Measurements from ENCODE around the gene MCTP1.
A peak's percentile ranks its signal among the peaks of the same experiment; 100 is the strongest.
"Not testable (repeated sequence)": the region's sequence is repeated elsewhere in the genome, so short reads cannot be mapped to it uniquely, and the experiment has no call there.

MCTP1 gene

DNA sequence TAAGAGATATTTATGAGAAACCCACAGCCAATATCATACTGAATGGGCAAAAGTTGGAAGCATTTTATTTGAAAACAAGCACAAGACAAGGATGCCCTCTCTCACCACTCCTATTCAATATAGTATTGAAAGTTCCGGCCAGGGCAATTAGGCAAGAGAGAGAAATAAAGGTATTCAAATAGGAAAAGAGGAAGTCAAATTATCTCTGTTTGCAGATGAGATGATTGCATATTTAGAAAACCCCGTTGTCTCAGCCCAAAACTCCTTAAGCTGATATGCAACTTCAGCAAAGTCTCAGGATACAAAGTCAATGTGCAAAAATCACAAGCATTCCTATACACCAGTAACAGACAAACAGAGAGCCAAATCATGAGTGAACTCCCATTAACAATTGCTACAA lies 325.6 kb downstream of the MCTP1 start:
- not testable (repeated sequence) for DNase-seq (ENCODE audit: low read depth)

DNA sequence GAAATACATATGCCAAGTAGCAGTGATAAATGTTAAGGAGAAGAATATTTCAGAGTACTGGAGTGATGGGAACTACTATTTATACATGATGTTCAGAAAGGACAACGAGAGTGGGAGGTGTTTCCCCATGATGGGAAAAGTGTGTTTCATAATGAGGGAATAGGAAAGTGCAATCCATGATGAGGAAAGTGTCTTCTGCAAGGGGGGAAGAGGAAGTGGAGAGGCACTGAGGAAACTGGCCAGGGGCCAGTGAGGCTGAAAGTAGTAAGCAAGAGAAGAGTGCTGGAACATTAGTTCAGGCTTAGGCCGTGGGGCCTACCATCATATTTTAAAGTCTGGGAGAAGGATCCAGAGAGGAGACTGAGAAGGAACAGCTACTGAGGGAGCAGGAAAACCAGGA lies 339.2 kb downstream of the MCTP1 start:
- DNase-seq (ENCODE audit: low read depth): no peak

DNA sequence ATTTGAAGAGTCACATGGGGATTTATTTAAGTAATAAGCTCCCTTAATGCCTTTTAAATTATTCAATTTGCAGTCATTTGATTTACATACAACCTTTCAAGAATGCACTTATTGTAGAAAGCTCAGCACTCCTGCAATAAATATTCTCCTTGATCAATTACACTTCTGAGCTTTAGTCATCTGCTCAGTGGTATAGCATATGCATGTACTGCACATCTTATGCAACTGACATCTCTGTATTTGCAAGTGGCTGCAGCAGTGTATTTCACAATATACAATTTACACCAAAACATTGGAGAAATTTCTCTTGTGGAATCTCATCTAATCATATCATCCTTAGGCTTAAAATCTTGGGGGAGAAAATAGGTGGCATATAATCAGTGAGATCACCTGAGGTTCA lies 340.7 kb downstream of the MCTP1 start:
- DNase-seq (ENCODE audit: low read depth): no peak

DNA sequence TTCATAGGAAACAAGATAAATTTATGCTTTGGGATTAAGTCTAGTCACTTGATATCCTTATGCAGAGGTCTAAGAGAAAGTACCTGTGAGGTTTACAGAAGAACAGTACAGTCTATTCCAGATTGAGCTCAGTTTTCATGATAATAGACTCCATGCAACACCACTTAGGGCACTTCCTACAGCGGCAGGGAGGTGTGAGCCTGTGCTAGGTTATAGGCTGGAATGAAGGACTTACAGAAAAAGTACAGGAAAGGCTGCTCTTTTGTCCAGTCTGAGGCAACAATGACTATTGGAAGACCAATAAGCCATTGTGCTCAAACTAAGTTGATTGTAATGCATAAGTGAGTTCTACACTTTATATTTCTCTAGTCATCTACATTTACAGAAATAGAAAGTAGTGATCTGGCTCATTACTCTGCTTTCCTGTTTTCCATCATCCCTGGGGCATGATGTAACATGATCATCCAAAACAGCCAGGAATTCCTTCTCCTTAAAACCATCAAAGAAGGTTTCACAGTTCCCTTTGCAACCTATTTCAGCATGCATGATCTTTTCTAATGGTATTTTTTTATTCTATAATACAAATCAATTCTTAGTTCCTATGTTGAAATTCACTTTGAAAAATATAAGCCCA lies 343.7 kb downstream of the MCTP1 start:
- DNase-seq (ENCODE audit: low read depth): no peak

DNA sequence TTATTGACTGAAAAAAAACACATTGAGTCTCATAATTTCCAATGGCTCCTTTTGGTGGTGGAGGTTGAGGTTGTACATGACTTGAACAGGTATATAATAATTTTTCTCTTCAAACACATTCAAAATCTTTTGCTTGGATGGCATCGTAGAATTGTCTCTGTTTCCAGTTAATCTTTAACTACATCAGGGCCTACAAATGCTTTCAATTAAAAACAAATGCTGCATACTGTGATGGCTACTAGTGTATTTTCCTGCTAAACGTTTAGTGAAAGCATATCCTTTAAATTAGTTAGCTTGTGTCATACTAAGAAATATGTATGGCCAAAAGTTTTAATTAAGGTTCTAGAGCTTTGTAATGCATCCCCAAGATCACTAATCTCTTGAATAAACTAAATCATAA lies 352.6 kb downstream of the MCTP1 start:
- DNase-seq (ENCODE audit: low read depth): no peak

DNA sequence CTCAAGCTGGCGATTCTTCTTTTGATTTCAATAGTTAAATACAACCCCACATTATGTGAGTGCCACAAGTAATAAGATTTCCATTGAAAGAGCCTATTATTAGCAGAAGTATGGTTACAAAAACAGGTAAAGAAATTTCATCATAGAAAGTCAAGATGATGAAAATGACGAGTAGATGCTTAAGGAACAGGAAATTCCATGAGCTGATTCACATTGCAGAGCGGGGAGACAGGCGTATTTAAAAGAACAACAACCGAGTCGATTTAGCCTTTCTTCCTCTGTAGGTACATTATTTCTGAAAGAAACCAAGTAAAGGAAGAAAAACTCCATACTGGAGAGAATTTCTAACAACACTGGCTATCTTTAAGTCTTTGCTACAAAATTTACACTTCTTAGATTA lies 356.0 kb downstream of the MCTP1 start:
- no peak for DNase-seq (ENCODE audit: low read depth)

DNA sequence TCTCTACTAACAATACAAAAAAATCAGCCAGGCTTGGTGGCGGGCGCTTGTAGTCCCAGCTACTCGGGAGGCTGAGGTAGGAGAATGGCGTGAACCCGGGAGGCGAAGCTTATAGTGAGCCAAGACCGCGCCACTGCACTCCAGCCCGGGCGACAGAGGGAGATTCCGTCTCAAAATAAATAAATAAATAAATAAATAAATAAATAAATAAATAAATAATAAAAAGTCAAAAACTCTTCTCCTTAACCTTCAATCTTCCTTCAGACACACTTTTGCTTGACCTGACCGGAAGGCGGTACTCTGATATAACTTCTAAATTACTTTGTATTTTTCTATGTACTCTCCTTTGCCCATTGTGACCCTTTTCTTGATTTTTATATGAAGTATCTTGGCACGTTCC lies 364.3 kb downstream of the MCTP1 start:
- DNase-seq (ENCODE audit: low read depth): no peak

DNA sequence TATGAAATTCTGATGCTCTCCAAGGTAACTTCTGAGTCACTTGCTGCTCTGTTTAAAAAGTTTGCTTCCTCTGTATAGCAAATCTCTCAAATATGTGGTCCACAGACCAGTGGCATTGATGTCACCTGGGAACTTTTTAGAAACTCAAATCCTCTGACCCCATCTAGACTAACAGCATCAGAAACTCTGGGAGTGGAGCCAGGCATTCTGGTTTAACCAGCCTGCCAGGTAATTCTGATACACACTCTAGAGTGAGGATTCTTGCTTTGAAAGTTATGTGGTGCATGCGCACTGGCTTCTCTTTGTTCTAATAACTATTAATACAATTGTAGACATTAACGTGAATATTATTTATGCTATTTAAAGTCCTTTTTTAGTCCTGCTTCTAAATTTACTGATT lies 368.3 kb downstream of the MCTP1 start:
- DNase-seq (ENCODE audit: low read depth): no peak

DNA sequence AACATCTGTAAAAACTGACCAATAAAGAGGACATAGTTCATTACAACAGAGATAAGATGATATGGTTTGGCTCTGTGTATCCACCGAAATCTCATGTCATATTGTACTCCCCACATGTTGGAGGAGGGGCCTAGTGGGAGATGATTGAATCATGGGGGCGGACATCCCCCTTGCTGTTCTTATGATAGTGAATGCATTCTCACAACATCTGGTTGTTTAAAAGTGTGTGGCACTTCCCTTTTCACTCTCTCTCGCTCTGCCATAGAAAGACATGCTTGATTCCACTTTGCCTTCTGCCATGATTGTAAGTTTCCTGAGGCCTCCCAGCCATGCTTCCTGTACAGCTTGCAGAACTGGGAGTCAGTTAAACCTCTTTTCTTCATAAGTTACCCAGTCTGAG lies 373.6 kb downstream of the MCTP1 start:
- no peak for DNase-seq (ENCODE audit: low read depth)

DNA sequence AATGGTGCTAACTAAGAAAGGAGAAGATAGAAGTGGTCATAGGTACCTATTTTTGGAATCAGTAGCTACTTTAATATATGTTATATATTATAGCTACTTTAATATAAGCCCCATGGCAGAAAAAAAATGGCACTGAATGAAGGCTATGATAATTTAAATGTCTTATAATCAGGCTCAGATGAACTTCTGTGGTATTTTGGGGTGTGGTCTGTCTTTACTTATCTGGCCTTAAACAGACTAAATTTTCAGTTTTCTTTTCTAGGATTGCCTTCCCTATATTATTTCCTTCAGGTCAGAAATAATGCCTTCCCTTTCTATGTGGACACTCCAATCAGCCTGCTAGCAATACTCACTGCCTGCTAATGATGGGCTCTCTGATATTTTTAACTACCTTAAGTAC lies 374.2 kb downstream of the MCTP1 start:
- DNase-seq (ENCODE audit: low read depth): no peak

DNA sequence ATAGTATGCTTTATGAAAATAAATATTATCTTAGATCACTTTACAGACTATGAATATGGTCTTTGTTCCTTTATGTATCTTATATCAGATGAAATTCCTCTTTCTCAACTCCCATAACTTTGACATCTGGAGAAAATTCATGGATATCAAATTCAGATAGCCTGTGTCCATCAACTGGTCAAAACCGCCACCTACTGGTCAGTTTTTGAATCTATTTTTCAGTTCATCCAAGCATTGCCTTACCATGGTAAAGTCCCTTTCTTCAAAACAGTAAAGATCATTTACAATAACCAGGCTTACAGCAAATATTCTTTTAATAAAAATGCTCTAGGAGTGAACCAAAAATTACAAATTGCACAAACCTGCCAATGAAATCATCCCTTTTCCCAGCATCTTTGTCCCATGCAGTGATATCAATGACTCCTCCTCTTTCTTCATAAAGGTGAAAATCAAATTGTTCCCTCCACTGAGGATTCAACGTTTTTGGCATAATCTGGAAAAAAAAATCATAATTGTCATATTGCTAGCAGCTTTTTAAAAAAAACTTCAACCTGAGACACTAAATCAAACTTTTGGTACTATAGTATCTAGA lies 375.9 kb downstream of the MCTP1 start:
- peak; percentile 5 for DNase-seq (ENCODE audit: low read depth)

DNA sequence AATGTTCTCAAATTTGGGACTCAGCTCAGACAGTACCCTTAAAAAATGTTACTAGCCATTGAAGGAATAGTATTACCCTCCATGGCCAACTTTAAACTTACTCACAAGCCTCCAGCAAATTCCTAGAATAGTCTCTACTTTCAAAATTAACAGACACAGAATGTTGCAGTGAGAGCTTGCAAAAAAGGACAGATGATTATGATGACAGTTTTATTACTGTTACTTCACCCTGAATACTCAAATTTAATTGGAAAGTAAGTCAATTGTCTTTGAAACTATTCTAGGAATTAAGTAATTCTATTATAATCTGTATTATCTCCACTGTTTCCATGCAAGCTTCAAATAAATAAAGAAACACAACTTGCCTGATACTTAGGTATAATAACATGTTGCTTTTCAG lies 378.1 kb downstream of the MCTP1 start:
- peak; percentile 41 for DNase-seq (ENCODE audit: low read depth)

DNA sequence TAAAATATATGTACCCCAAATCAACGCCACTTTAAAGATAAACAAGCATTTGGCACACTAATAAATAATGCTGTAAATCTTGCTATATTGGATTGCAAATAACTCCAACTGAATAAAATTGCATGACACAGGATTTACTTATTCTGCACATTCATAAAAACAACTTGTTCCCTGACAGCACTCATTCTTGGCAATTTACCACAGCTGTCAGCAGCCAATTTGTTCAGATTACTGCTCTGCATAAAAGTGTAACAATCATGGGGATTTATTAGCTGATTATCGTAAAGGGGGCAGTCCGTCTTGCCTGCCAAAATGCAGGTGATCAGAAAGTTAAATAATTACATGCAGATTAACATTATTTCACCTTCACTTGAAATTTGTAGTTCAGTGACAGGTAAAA lies 381.2 kb downstream of the MCTP1 start:
- DNase-seq (ENCODE audit: low read depth): no peak

DNA sequence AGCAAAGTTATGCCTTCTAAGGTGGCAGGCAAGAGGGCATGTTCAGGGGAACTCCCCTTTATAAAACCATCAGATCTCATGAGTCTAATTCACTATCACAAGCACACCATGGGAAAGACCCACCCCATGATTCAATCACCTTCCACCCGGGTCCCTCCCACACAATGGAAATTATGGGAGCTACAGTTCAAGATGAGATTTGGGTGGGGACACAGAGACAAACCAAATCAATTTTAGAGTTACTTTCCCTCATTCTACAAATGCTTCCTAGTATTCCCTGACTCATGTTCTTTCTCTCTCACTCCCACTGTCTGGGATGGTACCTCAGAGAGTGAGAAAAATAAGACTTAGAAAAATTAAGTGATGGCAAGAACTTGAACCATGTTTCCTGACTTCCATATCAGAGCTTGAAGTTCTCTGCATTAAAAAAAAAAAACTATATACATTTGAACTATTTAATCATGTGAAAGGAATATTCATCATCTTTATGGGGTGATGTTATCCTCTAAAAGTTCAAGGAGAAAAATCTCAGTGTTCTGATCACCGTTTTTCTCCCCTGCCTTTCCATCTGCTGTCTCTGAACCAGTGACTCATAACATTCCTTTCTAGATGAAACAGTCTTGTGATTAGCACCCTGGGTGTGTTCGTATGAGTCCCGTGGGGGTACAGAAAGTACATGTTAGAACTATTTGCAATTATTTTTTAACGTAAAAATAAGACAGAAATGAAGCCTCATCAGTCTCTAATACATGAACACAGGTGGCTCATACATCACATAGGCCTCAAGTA lies 383.5 kb downstream of the MCTP1 start:
- DNase-seq (ENCODE audit: low read depth): peak; percentile 13

DNA sequence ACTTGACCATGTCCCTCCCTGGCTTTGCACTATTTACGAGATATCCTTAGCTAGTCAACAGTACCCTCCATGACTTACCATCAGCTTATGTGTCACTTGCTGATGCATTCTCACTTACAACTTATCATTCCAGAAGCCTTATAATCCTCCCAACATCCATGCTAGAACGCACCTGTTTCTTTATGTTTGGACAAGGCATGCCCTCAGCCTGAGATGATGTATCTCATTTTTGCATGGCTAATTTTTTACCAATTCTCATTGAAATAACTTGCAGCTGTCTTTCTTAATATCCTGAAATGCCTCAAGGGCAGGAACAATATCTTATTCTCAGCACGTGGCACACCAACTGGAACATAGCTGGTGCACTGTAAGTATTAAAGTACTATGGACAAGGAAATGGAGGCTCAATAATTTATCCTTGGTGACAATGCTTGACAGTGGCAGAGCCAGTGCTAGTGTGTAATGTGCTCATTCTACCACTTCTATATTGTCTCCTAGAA lies 384.8 kb downstream of the MCTP1 start:
- DNase-seq (ENCODE audit: low read depth): no peak

DNA sequence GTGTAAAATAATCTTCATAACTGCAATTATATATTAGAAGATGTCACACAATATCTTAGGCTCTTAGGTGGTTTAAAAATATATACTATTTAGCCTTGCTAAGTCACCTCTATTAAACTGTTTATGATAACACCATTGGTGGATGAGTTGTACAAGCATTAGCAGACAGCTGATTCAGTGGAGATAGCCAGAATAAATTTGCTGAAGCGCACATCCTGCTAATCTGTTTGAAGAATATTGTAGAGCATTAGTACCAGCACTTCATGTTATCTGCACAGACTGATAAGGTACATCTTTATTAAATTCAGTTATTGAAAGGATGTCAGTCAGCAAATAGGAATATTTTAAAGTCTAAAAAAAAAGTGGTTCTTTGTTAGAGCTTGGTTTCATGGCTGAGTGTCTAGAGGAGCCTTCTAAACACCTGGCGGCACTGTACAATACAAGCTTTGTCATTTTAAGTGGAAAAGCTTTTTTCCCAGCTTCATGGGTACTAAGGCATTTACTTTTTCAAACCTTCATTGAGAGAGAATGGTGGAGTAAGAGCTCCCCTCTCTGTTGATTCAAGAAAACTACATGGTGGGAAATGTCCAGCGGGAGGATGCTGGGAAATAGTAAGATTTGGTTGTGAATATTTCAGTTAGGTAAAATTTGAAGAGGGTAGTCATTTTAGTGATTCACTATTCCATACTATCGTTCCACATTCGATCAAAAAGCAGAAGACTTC lies 391.3 kb downstream of the MCTP1 start:
- DNase-seq (ENCODE audit: low read depth): no peak

DNA sequence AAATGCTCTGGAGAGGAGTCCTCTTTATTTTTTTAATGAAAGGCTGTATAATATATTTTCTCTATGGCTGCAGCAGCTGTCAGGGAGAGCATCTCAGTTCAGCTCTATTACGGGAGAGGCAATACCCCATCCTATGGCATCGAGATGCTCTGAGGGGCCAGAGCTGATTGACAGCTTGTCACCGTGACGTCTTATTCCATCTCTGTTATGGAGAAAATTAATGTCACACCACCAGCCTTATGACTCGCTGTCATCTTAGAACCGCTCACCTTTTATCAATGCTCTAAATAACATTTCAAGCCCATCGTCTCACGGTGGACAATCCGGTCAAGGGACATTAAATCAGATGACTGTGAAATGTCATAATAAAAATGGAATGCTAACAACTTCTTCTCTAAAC lies 392.9 kb downstream of the MCTP1 start:
- no peak for DNase-seq (ENCODE audit: low read depth)

DNA sequence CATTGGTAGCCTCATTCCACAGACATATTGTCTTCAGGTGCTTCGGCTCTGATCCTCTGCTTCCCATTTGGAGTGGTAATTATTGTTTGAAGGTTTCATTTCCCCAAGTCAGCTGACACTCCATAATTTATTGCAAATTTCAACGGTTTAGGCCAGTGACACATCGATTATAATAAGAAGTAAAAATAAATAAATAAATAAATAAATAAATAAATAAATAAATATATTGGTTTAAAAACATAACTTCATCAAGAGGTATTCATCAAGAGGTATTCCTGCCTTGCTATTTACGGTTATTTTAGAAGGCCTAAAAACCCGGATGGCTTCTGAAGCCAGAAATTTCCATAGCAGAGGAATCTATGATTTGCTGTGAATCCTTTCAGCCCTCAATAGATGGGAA lies 393.3 kb downstream of the MCTP1 start:
- DNase-seq (ENCODE audit: low read depth): no peak

DNA sequence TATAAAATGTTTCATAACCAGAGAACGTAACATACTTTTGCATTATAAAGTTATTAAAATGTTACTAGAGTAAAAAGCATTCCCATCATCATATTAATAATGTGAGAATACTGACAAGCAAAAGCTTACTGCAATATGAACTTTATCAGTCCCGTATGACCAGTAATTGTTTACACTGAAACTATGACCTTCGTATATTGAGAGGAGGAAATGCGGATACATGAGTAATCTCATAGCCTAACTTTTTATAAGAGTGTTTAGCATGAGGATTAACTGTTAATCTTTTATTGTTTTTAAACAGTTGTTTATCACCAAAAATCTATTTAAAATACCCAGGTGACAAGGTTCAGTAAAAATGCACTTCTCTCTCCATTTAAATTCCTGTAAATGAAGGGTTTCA lies 394.0 kb downstream of the MCTP1 start:
- DNase-seq (ENCODE audit: low read depth): no peak

DNA sequence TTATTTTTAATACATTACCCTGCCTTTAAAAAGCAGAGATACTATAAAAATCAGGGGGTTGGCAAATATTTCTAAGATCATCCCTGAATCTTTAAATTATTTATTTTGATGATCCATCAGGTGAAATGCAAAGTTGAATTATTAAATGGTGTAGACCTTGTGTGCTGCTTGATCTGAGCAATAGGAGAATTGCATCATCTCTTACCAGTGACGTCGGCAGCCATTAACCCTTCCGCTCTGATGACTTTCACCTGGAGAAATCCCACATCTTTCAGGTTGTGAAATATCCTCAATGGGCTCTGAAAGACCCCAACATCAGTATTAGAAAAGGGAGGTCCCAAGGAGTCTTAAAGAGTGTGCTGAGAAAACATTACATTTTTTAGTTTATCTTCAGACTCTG lies 396.2 kb downstream of the MCTP1 start:
- DNase-seq (ENCODE audit: low read depth): no peak

DNA sequence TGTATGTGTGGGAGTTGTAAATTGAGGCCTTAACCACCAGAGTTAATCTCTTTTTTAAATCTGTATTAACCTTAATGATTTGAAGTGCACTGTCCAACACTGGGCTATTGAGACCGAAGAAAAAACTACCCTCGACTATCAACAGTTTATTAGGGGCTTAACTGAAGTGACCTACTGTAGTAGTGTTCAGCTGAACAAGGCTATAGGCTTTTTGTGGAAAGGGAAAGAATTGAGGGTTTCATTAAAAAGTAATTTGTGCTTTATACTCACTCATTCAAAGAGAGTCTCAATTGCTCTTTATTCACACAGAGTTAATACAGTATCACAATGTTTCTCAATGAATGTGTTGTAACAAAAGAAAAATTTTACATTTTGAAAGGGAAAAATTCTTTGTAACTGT lies 399.0 kb downstream of the MCTP1 start:
- no peak for DNase-seq (ENCODE audit: low read depth)

DNA sequence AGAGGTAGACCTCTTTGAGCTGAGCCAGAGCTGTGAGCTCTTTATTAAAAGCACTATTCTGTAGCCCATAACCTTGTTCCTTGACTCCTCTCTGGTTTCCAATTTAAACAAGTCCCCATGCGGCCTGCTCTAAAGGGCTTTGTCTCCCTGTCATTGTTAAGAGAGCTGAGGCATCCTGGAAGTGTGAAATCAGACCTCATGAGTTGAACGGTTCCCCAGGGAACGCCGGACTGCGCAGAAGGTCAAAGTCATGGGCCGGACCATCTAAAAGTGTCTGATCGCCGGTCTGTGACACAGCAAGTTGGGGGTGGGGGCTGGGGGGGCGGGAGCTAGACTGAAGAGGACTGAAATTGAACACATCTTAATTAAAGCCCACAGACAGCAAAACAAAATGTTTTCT lies 400.6 kb downstream of the MCTP1 start:
- no peak for DNase-seq (ENCODE audit: low read depth)

DNA sequence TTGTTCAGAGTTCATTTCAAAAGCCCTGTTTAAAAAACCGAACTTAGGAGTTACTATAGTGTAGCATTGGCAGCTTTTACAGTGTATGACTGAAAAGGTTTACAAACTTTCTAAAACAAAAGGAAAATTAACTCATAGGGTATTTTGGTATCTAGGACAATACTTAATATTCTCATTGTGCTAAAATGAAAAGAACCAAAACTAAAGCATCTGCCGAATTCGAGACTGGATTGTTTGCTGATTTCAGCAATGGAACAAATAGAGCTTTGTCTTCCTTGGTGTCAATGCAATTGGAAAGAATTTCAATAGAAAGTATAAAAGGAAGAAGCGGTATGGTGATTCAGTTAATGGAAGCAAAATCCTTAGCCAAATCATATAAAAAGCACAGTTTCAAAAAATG lies 412.4 kb downstream of the MCTP1 start:
- DNase-seq (ENCODE audit: low read depth): no peak
